HG03354 (cell line): ENCODE data around the gene TM2D3.
"Not testable (repeated sequence)": the region's sequence is repeated elsewhere in the genome, so short reads cannot be mapped to it uniquely, and the experiment has no call there.

Source experiments
- ATAC-seq: cut with Tn5 transposase; IDR thresholded peaks from one replicate; pipeline ENCODE4 v1.9.1; 2021; ENCODE audit warnings: mild to moderate bottlenecking; ENCODE audit not compliant: unreplicated experiment, poor library complexity, severe bottlenecking

TM2D3 gene

GRCh38 chr15:101657968-101658784, 6.0 kb upstream of the TM2D3 start:
- no peak for ATAC-seq

- no peak for ATAC-seq
These were observed 5.0 kb upstream of the TM2D3 start for GRCh38 chr15:101657171-101657570.

DNA sequence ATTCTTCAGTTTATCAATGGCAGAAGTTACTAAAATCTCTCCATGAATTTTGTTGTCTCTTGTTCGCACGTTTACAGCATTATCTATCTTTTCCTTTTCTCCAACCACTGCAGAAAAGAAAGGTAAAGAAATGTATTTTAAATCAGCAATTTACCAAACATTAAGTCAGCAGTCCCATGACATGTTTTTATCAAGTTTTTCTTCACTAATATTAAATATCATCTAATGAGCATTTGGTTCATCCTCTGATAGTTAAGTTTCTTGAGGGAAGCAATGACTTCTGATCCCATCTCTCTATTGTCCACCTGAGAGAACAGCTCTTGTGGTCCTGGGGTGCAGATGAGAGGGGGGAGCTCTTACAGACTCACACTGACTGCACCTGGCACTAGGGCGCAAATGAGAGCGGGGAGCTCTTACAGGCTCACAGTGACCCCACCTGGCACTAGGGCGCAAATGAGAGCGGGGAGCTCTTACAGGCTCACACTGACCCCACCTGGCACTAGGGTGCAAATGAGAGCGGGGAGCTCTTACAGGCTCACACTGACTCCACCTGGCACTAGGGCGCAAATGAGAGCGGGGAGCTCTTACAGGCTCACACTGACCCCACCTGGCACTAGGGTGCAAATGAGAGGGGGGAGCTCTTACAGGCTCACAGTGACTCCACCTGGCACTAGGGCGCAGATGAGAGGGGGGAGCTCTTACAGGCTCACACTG, 2.6 kb upstream of the TM2D3 start:
- not testable (repeated sequence) for ATAC-seq

DNA sequence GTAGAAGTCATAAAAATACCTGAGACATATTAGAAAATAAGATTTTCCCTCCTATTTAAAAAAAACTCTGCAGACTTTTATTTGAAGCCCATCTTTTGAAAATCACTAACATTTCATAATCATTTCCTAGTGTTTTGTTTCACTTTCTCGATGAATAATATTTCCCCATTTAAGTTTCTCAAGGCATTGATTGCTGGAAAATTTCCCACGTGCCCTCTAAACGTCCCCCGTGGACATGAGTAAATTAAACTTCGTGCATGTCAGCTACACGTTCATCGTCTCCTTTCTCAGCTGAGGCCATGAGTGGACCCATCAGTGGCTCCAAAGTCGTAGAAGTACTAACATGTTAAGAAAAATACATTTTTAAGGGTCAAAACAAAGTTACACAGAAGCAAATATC, 2.0 kb upstream of the TM2D3 start:
- ATAC-seq: no peak

GRCh38 chr15:101652786-101653430, 727 bp upstream of the TM2D3 start:
- ATAC-seq: no peak

- peak; percentile 55 for ATAC-seq
These were observed 555 bp downstream of the TM2D3 start for GRCh38 chr15:101651554-101652097.

DNA sequence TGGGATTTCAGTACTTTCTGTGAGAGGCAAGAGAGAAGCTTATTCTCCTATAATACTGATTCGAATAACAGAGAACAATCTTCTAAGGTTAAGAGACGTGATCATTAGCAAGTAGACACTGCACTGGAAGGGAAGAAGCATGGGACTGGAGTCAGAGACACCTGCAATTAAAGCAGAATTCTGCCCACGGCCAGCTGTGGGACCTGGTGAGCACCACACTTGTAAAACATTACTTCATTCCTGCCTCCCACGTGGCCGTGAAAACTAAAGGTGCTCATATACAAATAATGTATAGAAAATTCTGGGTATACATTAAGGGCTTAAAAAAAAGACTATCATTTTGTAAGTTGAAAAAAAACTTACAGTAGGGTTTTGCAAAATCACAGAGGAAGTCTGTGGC, 2.0 kb downstream of the TM2D3 start:
- ATAC-seq: no peak

DNA sequence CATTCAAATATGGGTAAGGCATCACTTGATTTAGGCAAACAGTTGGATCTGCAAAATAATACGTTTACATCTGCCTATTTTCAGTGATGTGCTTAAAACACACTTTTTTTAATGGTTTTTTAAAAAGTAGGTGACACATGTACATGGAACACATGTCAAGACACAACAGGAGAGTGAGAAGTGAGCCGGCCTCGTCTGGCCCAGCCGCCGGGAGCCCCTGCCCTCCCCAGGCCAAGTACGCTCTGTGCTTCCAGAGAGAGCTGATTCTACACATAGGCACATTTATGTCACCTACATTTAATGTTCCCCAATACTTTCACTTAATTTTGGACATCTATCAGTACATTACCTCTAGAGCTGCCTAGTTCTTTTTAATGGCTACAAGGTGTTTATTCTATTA, 3.8 kb downstream of the TM2D3 start:
- no peak for ATAC-seq

DNA sequence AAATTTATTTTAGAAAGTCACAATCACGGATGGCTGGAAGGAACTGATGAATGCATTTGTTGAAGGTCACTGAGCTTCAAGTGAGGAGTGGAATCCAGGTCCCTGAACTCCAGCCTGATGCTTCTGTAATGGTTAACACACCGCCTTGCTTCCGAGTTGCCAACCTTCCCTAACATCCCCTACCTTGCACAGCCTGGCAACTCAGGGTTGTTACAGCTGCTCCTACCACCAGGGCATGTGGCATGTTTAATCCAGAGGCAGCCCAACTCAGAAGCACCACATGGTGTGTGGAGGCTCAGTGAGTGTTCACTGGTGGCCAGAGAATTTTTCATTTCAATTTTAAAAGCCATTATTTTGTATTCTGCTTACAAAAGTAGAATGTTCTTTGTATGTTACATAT, 4.9 kb downstream of the TM2D3 start:
- ATAC-seq: no peak

DNA sequence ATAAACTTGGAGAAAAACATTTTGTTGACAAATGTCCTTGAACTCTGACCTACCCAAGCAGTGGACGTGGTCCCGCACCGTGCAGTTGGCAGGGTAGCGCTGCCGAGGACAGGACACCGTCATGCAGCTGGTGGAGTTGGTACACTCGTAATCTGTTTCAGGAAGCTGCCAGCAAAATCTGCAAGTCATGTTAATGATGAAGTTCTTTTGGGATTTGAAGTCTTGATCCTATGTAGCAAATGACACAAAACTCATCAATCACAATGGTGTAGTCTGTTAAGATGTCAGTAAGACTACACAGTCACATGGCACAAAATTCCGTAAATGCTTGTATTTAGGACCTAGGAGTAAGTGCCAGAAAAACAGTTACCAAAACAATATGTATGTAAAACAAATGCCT, 5.5 kb downstream of the TM2D3 start:
- no peak for ATAC-seq

DNA sequence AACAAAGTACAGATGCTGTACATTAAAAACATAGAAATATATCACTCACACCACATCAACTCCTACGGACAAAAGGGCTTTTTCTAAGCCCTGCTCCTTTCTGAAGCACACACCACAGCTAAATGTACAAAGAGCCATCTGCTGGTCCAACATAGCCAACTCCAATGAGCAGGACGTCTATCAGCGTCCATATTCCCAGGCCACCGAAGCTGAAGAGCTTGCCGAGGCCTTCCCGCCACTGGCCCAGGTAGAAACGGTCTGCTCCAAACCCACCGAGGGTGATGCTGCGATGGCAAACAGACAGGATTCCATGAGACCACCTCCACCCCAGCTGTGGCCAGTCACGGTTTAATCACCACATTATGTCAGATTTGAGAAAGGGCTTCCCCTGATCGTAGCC, 9.8 kb downstream of the TM2D3 start:
- ATAC-seq: no peak

- ATAC-seq: peak; percentile 57
These were observed 10.3 kb downstream of the TM2D3 start for GRCh38 chr15:101641894-101642293.

- peak; percentile 71 for ATAC-seq
These were observed 10.9 kb downstream of the TM2D3 start for GRCh38 chr15:101641129-101641764.

- ATAC-seq: no peak
These were observed 12.5 kb downstream of the TM2D3 start for GRCh38 chr15:101639667-101640066.

GRCh38 chr15:101637919-101638318, 14.3 kb downstream of the TM2D3 start:
- no peak for ATAC-seq

DNA sequence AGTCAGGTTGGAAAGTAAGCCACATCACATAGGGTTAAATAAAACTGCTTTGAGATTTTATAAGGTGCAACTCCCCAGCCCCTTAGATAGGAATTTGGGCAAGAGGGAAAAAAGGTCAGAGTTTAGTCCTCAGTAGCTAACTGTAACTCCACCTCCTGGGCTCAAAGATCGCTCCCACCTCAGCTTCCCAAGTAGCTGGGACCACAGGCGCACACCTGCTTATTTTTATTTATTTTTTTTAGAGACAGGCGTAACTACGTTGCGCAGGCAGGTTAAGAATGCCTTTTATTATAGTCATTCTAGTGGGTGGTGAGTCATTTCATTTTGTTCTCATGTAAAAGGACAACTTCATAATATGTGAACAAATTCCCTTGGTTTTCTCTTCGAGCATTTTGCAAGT, 14.7 kb downstream of the TM2D3 start:
- ATAC-seq: no peak

DNA sequence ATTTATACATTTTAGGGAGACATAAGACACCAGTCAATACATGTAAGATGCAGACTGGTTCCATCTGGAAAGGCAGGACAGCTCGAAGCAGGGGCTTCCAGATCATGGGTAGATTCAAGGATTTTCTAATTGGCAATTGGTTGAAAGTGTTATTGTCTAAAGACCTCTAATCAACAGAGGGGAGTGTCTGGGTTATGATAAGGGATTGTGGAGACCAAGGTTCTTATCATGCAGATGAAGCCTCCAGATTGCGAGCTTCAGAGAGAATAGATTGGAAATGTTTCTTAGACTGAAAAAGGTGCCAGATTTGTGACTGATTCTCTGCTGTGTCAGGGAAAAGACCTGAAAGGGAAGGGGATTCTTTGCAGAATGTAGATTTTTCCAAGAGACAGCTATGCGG, 15.1 kb downstream of the TM2D3 start:
- no peak for ATAC-seq

DNA sequence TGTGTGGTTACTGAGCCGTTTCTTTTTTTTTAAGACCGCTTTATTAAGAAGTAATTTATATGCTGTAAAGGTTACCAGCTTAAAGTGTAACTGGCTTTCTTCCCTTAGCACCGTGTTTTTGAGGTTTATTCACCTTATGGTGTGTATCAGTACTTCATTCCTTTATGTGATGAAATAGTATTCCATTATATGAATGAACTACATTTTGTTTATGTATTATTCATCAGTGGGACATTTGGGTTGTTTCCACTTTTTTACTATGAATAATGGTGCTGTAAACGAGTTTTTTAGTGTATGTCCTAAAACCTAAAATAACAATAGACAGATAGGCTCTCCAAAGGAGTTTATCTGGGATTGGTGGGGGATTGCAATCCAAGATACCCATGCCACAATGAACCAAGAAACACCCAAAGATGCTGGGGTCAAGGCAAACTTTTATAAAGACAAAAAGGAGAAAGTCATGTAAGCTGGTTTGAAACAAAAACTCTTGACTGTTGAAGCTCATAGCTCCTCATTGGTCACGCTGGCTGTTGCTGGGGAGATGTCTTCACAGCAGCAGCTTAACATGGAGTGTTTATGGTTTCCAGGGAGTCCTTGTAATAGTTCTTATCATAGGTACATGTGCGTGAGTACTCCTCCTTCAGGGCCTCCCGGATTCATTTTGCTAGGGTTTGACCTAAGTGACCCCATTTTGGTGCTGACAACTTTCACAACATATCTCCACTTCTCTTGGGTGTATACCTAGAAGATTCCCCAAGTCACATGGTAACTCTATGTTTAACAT, 16.0 kb downstream of the TM2D3 start:
- no peak for ATAC-seq

- ATAC-seq: no peak
These were observed 18.8 kb downstream of the TM2D3 start for GRCh38 chr15:101633356-101633755.
